Breast epithelium (tissue), 3 donors: ENCODE data around the gene SEMA4D.

Experiments used
- CTCF ChIP-seq, 3 donors: fragments of 450-650 bp; IDR thresholded peaks; one replicate each; pipeline ENCODE4 v1.5.1; 2016 to 2017; ENCODE audit warnings: antibody characterized with exemption in 3 of 3, mild to moderate bottlenecking in 3 of 3, moderate library complexity in 3 of 3
- POLR2A ChIP-seq: fragments of 450-650 bp; IDR thresholded peaks from one replicate; pipeline ENCODE4 v1.6.1; 2016; ENCODE audit warnings: antibody characterized with exemption, mild to moderate bottlenecking, moderate library complexity

- TF ChIP-seq CTCF (IDR thresholded peaks at IDR 0.05) (no peak), POLR2A (no peak)
Measured at GRCh38 chr9:89475891-89476440, 21.9 kb downstream of the SEMA4D start.
